Mesenchymal stem cell (in vitro differentiated cells and primary cell): ENCODE data around the gene RCAN1.

Experiments
- DNase-seq: peaks from one replicate; pipeline ENCODE4 v3.0.0-alpha.2; 2013
- H2AFZ ChIP-seq: one replicate; pipeline ENCODE4 v1.6.1; 2013; ENCODE audit warnings: low read depth, mild to moderate bottlenecking, control low read depth, inconsistent platforms, low read length, moderate library complexity
- H2AK5ac ChIP-seq: 2 replicates; pipeline ENCODE4 v1.6.1; 2013; ENCODE audit warnings: low read length, moderate library complexity, mild to moderate bottlenecking, inconsistent platforms; ENCODE audit not compliant: severe bottlenecking
- H2BK120ac ChIP-seq: one replicate; pipeline ENCODE4 v1.6.1; 2013; ENCODE audit warnings: low read depth, mild to moderate bottlenecking, inconsistent platforms, low read length, moderate library complexity
- H2BK12ac ChIP-seq, 2 experiments: one replicate each; pipeline ENCODE4 v1.6.1; 2013; ENCODE audit warnings: inconsistent platforms in 2 of 2, low read length in 2 of 2, mild to moderate bottlenecking in 2 of 2, moderate library complexity in 2 of 2, control low read depth in 1 of 2
- H2BK15ac ChIP-seq: one replicate; pipeline ENCODE4 v1.6.1; 2013; ENCODE audit warnings: mild to moderate bottlenecking, low read depth, inconsistent platforms; ENCODE audit not compliant: poor library complexity, severe bottlenecking
- H2BK5ac ChIP-seq: 2 replicates; pipeline ENCODE4 v1.6.1; 2013; ENCODE audit warnings: low read depth, mild to moderate bottlenecking, low read length, control low read depth, inconsistent platforms; ENCODE audit not compliant: poor library complexity, severe bottlenecking
- H3K14ac ChIP-seq, 2 experiments: one replicate each; pipeline ENCODE4 v1.6.1; 2013; ENCODE audit warnings: inconsistent platforms in 2 of 2, low read length in 2 of 2, control low read depth in 1 of 2, mild to moderate bottlenecking in 1 of 2, moderate library complexity in 1 of 2
- H3K18ac ChIP-seq, 2 experiments: one replicate each; pipeline ENCODE4 v1.6.1; 2013; ENCODE audit warnings: inconsistent platforms in 2 of 2, low read length in 2 of 2, control low read depth in 1 of 2, low read depth in 1 of 2, mild to moderate bottlenecking in 1 of 2
- H3K23ac ChIP-seq, 2 experiments: one replicate each; pipeline ENCODE4 v1.6.1; 2013; ENCODE audit warnings: inconsistent platforms in 2 of 2, low read length in 2 of 2, mild to moderate bottlenecking in 2 of 2, moderate library complexity in 2 of 2, control low read depth in 1 of 2
- H3K27ac ChIP-seq: 2 replicates; pipeline ENCODE4 v1.5.1; 2013; ENCODE audit warnings: mild to moderate bottlenecking, moderate library complexity, low read length, control low read depth, inconsistent platforms; ENCODE audit not compliant: poor library complexity, severe bottlenecking
- H3K27me3 ChIP-seq, 2 experiments: 2 replicates each; pipeline versions ENCODE4 v1.6.1 to v1.7.0; 2013; ENCODE audit warnings: low read length in 2 of 2, mild to moderate bottlenecking in 2 of 2, moderate library complexity in 2 of 2, control low read depth in 1 of 2, inconsistent platforms in 1 of 2; ENCODE audit not compliant: control insufficient read depth in 1 of 2, insufficient read depth in 1 of 2
- H3K36me3 ChIP-seq, 2 experiments: 2 replicates each; pipeline versions ENCODE4 v1.6.1 to v1.7.0; 2013; ENCODE audit warnings: low read length in 2 of 2, control low read depth in 1 of 2, inconsistent platforms in 1 of 2, low read depth in 1 of 2, mild to moderate bottlenecking in 1 of 2; ENCODE audit not compliant: insufficient read depth in 2 of 2, control insufficient read depth in 1 of 2
- H3K4ac ChIP-seq, 2 experiments: one replicate each; pipeline ENCODE4 v1.6.1; 2013; ENCODE audit warnings: inconsistent platforms in 2 of 2, low read length in 2 of 2, mild to moderate bottlenecking in 2 of 2, moderate library complexity in 2 of 2, control low read depth in 1 of 2, low read depth in 1 of 2
- H3K4me1 ChIP-seq: 2 replicates; pipeline ENCODE4 v1.6.1; 2013; ENCODE audit warnings: low read depth, low read length, control low read depth; ENCODE audit not compliant: control insufficient read depth, insufficient read depth
- H3K4me2 ChIP-seq: 2 replicates; pipeline ENCODE4 v1.6.1; 2013; ENCODE audit warnings: low read length, mild to moderate bottlenecking, inconsistent platforms; ENCODE audit not compliant: poor library complexity, severe bottlenecking
- H3K4me3 ChIP-seq, 2 experiments: 2 replicates each; pipeline versions ENCODE4 v1.5.1 to v1.7.0; 2013; ENCODE audit warnings: low read length in 2 of 2, mild to moderate bottlenecking in 2 of 2, control low read depth in 1 of 2, low read depth in 1 of 2; ENCODE audit not compliant: insufficient read depth in 1 of 2
- H3K79me1 ChIP-seq: replicated peaks from 2 replicates; pipeline ENCODE4 v1.6.1; 2013; ENCODE audit warnings: mild to moderate bottlenecking, control low read depth, low read length, inconsistent platforms; ENCODE audit not compliant: poor library complexity, severe bottlenecking
- H3K9ac ChIP-seq: 2 replicates; pipeline ENCODE4 v1.7.0; 2013; ENCODE audit warnings: mild to moderate bottlenecking, low read length, moderate library complexity
- H3K9me3 ChIP-seq: 2 replicates; pipeline ENCODE4 v1.7.0; 2013; ENCODE audit warnings: mild to moderate bottlenecking, low read length; ENCODE audit not compliant: control insufficient read depth
- H4K8ac ChIP-seq: one replicate; pipeline ENCODE4 v1.6.1; 2013; ENCODE audit warnings: inconsistent platforms, mild to moderate bottlenecking, low read length, moderate library complexity
- H4K91ac ChIP-seq: one replicate; pipeline ENCODE4 v1.6.1; 2013; ENCODE audit warnings: mild to moderate bottlenecking, low read length, inconsistent platforms
- WGBS: methylation state at CpG from one replicate; pipeline ENCODE4 v1.1.7; 2013; ENCODE audit warnings: mixed read lengths; 5-methylcytosine and 5-hydroxymethylcytosine counted together

Gene RCAN1

GRCh38 chr21:34603710-34604057, 11.2 kb downstream of the RCAN1 start:
- no peaks in the 10 kb centered on the region for H3K9me3 ChIP-seq
- H3K18ac ChIP-seq = no peak overlapping the region
- no peak overlapping the region for H3K27ac ChIP-seq
- H2BK5ac ChIP-seq = no peak overlapping the region
- H2BK12ac ChIP-seq = no peak overlapping the region
- peaks cover 17% of the 10 kb centered on the region for H3K79me1 ChIP-seq
- H3K4me3 ChIP-seq = no peak overlapping the region
- H2BK15ac ChIP-seq = no peak overlapping the region
- no peak overlapping the region for H3K14ac ChIP-seq
- no peak overlapping the region for H4K8ac ChIP-seq
- H2AFZ ChIP-seq = no peak overlapping the region
- H3K4me1 ChIP-seq = no peaks in the 10 kb centered on the region
- no peak overlapping the region for H2BK120ac ChIP-seq
- H2AK5ac ChIP-seq = no peak overlapping the region
- no peak for DNase-seq
- no peak overlapping the region for H3K23ac ChIP-seq
- H3K9ac ChIP-seq = peak overlapping the region; percentile 25
- H4K91ac ChIP-seq = no peak overlapping the region
- no peaks in the 10 kb centered on the region for H3K36me3 ChIP-seq
- no peak overlapping the region for H3K4ac ChIP-seq
- no peak overlapping the region for H3K4me2 ChIP-seq
- no peaks in the 10 kb centered on the region for H3K27me3 ChIP-seq

DNA sequence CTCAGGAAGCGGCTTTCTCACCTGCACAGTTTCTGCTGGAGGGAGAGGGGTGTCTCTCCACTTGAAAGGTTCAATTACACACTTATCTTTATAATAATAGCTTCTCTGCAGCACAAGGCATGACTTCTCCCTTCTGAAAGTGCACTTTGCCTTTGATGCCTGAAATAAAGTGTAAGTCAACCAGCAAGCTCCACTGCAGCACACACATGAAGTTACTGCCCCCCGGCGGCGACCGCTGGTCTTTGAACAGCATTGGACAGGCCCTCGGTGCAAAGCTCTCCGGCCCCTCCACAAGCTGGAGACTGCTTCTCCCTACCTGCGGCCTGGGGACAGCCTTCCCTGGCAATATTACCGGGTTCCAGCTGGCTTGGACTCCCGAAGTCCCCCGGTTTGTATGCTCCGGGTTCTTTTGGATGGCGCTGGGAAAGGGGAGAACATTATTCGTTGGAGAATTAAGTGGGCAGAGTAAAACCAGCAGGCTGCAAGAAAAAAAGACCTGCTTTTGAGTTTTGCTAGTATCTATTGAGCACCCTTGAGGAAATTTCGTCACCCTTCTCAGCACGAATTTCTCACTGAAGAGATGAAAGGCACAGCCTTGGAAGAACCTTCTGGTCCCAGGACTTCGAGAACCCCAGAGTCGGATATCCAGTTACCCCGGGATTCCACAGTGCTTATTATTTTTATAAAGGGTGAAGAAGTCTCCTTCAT, 11.8 kb downstream of the RCAN1 start:
- Histone ChIP-seq H3K4me2 (no peak overlapping the region), H2BK15ac (no peak overlapping the region), H2AK5ac (no peak overlapping the region), H4K91ac (no peak overlapping the region), H3K27ac (no peak overlapping the region), H3K23ac (no peak overlapping the region), H2BK120ac (no peak overlapping the region), H3K9me3 (no peaks in the 10 kb centered on the region), H3K14ac (no peak overlapping the region), H3K36me3 (no peaks in the 10 kb centered on the region), H3K18ac (no peak overlapping the region), H3K4me3 (no peak overlapping the region), H3K9ac (peak overlapping the region; percentile 25), H3K27me3 (no peaks in the 10 kb centered on the region), H4K8ac (no peak overlapping the region), H2AFZ (no peak overlapping the region), H3K4ac (no peak overlapping the region), H2BK12ac (no peak overlapping the region), H2BK5ac (no peak overlapping the region), H3K79me1 (peaks cover 14% of the 10 kb centered on the region), H3K4me1 (no peaks in the 10 kb centered on the region)
- 40% methylated on average over 19 of the region's 19 CpGs for WGBS
- peak; percentile 70 for DNase-seq

GRCh38 chr21:34602061-34602460, 12.9 kb downstream of the RCAN1 start:
- Histone ChIP-seq H2BK5ac (no peak overlapping the region), H3K4me3 (no peak overlapping the region), H4K8ac (no peak overlapping the region), H4K91ac (no peak overlapping the region), H2AK5ac (no peak overlapping the region), H3K4me2 (no peak overlapping the region), H3K9me3 (no peaks in the 10 kb centered on the region), H3K27ac (no peak overlapping the region), H3K27me3 (no peaks in the 10 kb centered on the region), H2AFZ (no peak overlapping the region), H3K4ac (no peak overlapping the region), H3K18ac (peak overlapping the region in 1 of 2 experiments; percentile 5), H3K79me1 (peaks cover 14% of the 10 kb centered on the region), H2BK120ac (no peak overlapping the region), H3K4me1 (no peaks in the 10 kb centered on the region), H3K36me3 (no peaks in the 10 kb centered on the region), H3K14ac (no peak overlapping the region), H2BK15ac (no peak overlapping the region), H3K9ac (no peak overlapping the region), H3K23ac (no peak overlapping the region), H2BK12ac (no peak overlapping the region)
- WGBS = 95% methylated on average over 4 of the region's 4 CpGs
- DNase-seq = no peak

DNA sequence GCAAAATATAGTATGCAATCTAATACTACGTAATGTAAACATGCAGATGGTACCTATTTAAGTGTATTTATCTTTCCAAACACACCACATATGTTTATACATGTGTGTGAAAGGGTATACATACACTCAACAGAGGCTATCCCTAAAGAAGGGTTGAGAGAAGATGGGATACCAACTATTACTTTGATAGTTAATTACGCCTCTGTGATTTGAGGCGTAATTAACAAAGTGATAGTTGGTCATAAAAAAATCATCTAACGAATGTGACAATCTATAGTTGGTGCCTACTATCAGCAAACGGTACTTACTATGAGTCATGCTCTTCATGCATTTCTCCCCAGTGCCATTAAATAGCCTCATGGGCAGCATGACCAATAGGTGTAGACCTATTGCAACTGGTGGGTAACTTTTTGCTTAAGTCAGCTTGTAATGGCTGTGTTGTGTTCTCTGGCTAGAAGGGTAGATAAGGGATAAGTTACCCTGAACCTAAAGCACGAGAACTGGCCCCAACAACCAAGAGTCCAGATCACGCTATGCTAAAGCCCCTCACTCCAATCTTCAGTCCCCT, 15.3 kb downstream of the RCAN1 start:
- Histone ChIP-seq H4K91ac (no peak overlapping the region), H3K27me3 (no peaks in the 10 kb centered on the region), H4K8ac (no peak overlapping the region), H3K18ac (no peak overlapping the region), H3K36me3 (no peaks in the 10 kb centered on the region), H3K4me2 (no peak overlapping the region), H2BK5ac (no peak overlapping the region), H2BK120ac (no peak overlapping the region), H3K4me1 (no peaks in the 10 kb centered on the region), H2BK12ac (no peak overlapping the region), H3K4ac (no peak overlapping the region), H3K9me3 (no peaks in the 10 kb centered on the region), H3K14ac (no peak overlapping the region), H3K27ac (no peak overlapping the region), H3K4me3 (no peak overlapping the region), H3K79me1 (peaks cover 21% of the 10 kb centered on the region), H2AFZ (no peak overlapping the region), H2BK15ac (no peak overlapping the region), H3K9ac (no peak overlapping the region), H3K23ac (no peak overlapping the region), H2AK5ac (no peak overlapping the region)
- DNase-seq = peak; percentile 18
- 79% methylated on average over 6 of the region's 7 CpGs for WGBS
